Measurements from ENCODE around the gene C1GALT1C1L. TPM values are rescaled to one million over a fixed set of nuclear protein-coding genes. Genes with fewer than 3 reads are reported as not detected.
"Not testable (repeated sequence)": the region's sequence is repeated elsewhere in the genome, so short reads cannot be mapped to it uniquely, and the experiment has no call there.

Gene C1GALT1C1L
- total RNA-seq (2014; rRNA removed; shearing (Covaris generic)) = 1.3 and 2.0 TPM in 2 replicates
- polyA plus RNA-seq (2014; cell fraction: nucleus; rRNA removed) = not detected in 2 replicates

DNA sequence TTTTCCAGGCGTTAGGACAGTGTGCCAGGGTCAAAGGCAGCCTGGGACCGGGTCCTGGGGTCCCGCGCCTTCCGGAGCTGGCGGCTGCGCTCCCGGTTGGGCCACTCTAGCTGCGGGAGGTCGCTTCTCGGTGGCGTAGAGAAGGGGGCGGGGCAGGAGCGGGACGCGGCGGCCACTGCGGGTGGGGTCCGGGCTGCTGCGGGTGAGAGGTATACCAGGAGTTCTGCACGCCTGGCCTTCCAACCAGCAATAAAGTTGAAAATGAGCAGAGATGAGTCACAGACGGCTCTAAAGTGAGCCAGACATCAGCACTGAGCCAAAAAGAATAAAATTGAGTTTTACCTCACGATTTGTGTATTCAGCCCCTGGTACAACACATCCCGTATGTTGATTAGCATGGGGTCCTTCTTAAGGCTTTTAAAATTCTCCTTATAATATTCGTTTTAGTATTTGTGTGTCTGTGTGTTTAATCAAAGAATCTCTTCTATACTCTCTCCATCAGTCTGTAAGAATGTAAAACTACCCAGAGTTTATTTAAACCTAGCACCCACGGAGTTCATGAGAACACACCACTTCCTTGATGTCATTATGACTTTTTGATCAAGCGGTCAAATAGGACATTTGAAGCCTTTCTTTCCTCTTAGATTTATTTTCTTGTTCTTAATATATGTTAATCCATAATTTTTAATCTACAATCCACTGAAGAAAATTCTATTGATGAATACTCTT is at the start of gene C1GALT1C1L:
TSS of gene C1GALT1C1L (minus strand) at position 108 of the 729 bp plus-strand sequence. CDS start at position 1, 107 bp downstream.
- peak; percentile 40 for DNase-seq (ENCODE audit: extremely low read depth, low read depth)

DNA sequence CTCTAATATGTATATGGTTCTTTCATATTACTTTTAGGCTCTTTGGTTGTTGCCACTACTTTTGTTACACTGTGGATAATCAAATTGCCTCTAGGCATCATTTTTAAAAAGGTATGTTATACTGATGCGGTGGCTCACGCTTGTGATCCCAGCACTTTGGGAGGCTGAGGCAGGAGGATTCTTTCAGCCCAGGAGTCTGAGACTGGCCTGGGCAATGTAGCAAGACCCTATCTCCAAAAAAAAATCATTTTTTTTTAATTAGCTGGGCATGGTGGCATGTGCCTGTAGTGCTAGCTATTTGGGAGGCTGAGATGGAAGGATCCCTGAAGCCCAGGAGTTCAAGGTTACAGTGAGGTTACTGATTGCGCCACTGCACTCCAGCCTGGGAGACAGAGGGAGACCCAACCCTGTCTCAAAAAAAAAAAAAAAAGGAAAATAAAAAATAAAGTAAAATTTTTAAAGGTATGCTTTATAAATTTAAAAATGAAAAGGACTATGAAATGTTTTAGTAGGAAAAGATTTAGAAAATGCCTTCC is 49.5 kb upstream of the C1GALT1C1L start:
- no peak for DNase-seq (ENCODE audit: extremely low read depth, low read depth)

DNA sequence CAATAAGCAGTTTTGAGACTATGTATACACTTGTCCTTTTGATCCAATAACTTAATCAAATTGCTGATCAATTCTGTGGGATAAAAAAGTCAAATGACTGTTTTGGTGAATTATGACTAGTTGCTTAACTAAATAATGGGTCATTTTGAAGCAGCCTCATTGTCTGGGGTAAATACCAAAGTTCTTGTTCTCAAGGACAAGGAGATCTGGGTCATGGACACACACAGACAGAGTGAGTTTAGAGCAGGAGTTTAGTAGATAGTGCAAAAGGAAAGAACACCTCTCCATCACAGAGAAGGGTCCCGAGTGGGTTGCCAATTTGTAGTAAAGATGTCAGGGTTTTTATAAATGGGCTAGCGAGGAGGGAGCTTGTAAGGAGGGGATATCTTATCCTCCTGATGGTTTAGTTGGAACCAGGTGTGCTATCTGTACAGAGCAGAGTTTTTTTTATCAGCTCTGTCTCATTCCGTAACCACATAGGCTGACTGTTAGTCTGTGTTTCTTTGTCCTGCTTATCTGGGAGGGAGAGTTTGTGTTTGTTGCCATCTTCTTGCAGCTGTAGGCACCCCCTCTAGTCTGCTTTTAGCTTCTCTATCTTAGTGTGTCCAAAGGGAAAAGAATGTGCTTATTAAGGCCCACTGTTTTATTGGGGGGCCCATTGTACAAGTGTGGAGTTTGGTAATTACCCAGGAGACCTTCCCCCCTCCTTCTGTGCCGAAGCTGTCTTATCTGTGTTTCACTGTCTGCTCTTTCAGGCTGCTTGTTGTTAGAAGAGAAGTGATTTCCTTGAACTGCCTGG is 48.7 kb upstream of the C1GALT1C1L start:
- DNase-seq (ENCODE audit: extremely low read depth, low read depth) = no peak

- DNase-seq (ENCODE audit: extremely low read depth, low read depth) = no peak
Measured at GRCh38 chr2:43718530-43719124, 42.4 kb upstream of the C1GALT1C1L start.

GRCh38 chr2:43717322-43717721 is 41.1 kb upstream of the C1GALT1C1L start:
- no peak for DNase-seq (ENCODE audit: extremely low read depth, low read depth)

- DNase-seq (ENCODE audit: extremely low read depth, low read depth) = no peak
Measured at GRCh38 chr2:43715300-43716098, 39.3 kb upstream of the C1GALT1C1L start.

- no peak for DNase-seq (ENCODE audit: extremely low read depth, low read depth)
Measured at GRCh38 chr2:43714164-43714563, 37.9 kb upstream of the C1GALT1C1L start.

DNA sequence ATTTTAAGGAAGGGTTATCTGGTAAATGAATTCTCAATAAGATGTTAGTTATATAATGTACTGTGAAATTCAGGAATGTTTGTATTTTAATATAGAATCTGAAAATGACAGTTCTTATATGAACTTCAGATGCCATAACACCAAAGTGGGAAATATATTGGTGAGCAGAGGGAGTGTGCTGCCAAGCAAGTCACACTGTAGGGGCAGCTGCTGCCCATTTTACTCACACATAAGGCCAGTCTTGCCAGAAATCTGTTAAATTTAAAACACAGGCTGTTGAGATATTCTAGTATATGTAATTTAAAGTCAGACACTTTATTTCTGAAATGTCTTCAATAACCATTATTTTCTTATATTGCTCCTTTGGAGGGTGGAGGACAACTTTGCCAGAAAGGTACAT is 34.6 kb upstream of the C1GALT1C1L start:
- no peak for DNase-seq (ENCODE audit: extremely low read depth, low read depth)

DNA sequence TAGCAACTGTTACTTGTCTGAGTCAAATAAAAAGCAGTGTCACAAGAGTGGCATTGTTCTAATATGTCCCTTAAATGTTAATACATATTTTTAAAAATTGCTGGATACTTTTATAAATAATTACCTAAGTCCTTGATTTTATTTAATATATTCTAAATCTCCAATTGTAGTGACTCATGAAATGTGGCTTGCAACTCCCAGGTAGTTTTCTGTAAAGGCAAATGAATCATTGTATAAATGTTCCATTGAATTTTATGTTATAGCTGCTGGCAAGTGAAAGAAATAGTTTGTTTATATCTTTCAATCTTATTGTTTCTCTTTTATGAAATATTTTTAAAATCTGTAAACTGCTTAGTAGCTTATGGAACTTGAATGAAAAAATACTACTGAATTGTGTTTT is 32.7 kb upstream of the C1GALT1C1L start:
- no peak for DNase-seq (ENCODE audit: extremely low read depth, low read depth)

DNA sequence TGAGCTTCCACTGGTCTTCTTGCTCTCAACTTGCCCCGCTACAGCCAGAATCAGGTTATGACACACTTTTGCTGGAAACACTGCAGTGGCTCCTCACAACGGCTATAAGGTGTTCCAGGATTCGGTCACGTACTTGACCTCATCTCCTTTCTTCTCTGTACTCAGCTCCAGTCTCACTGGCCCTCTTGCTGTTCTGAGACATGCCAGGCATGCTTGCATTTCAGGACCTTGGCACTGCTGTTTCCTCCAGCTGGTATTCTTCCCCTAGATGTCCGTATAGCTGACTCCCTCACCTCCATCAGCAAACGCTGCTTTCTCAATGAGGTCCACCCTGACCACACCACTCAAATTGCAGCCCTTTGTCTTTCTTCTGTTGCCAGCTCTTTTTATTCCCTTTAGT is 31.9 kb upstream of the C1GALT1C1L start:
- DNase-seq (ENCODE audit: extremely low read depth, low read depth) = no peak

GRCh38 chr2:43707255-43708015 is 31.2 kb upstream of the C1GALT1C1L start:
- peak; percentile 55 for DNase-seq (ENCODE audit: extremely low read depth, low read depth)

DNA sequence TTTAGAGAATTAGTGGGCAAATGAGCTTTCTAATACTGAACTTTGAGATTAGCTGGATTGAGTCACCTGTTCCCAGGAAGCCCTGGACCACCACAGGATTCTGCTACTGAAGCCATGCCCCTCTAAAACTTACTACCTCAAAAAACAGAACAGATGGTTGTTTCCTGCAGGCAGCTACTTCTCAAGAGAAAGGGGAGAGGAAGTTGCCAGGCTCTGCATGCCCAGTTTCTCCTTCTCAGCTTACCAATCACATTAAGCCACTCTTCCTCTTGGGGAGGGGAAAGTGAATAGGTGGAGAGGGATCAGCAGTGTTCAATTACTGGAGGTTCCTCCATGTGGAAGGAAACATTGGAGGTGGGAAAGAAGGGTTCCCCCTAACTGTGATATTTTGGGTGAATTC is 24.9 kb upstream of the C1GALT1C1L start:
- no peak for DNase-seq (ENCODE audit: extremely low read depth, low read depth)

DNA sequence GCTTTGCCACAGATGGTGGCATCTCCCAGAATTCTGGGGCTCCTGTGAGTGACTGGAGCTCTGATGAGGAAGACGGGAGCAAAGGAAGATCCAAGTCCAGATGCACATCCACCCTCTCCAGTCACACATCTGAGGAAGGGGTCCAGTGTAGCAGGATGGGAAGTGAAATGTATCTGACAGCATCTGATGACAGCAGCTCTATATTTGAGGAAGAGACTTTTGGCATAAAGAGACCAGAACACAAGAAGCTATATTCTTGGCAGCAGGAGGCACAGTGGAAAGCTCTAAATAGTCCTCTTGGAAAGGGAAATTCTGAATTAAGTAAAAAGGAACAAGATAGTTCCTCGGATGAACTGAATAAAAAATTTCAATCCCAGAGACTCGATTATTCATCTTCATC is 23.5 kb upstream of the C1GALT1C1L start:
- no peak for DNase-seq (ENCODE audit: extremely low read depth, low read depth)

GRCh38 chr2:43698140-43698539 is 21.9 kb upstream of the C1GALT1C1L start:
- DNase-seq (ENCODE audit: extremely low read depth, low read depth) = not testable (repeated sequence)

DNA sequence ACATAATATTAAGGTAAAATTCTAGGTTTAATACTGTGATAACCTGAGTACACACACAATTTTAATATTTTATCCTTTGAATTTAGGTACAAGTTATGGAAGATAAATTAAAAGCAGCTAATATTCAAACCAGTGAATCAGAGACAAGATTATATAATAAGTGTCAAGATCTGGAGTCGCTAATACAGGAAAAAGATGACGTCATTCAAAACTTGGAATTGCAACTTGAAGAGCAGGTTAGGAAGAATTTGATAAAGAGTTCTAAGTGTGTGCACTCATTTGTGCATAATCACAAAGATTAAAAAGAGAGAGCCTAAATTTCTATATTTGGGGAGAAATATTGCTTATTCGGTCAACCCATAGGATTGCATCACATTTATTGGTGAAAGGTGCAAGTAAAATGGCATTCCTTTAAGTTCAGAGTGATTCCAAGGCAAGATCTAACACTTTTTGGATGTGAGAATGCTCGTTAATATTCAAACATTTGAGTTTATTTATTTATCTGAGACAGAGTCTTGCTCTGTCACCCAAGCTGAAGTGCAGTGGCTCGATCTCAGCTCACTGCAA is 16.3 kb upstream of the C1GALT1C1L start:
- DNase-seq (ENCODE audit: extremely low read depth, low read depth) = no peak

GRCh38 chr2:43689999-43690398 is 13.8 kb upstream of the C1GALT1C1L start:
- no peak for DNase-seq (ENCODE audit: extremely low read depth, low read depth)

DNA sequence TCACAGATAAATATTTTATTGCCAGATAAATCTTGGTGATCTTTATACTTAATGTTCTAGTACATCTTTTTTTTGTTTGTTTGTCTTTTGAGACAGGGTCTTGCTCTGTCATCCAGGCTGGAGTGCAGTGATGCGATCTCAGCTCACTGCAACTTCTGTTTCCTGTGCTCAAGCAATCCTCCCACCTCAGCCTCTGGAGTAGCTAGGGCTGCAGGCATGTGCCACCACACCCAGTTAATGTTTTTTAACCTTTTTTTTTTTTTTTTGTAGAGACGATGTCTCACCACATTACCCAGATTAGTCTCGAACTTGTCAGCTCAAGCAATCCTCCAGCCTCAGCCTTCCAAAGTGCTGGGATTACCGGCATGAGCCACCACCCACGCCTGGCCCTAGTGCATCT is 9.1 kb upstream of the C1GALT1C1L start:
- no peak for DNase-seq (ENCODE audit: extremely low read depth, low read depth)

- DNase-seq (ENCODE audit: extremely low read depth, low read depth) = not testable (repeated sequence)
Measured at GRCh38 chr2:43677783-43678182, 1.6 kb upstream of the C1GALT1C1L start.

DNA sequence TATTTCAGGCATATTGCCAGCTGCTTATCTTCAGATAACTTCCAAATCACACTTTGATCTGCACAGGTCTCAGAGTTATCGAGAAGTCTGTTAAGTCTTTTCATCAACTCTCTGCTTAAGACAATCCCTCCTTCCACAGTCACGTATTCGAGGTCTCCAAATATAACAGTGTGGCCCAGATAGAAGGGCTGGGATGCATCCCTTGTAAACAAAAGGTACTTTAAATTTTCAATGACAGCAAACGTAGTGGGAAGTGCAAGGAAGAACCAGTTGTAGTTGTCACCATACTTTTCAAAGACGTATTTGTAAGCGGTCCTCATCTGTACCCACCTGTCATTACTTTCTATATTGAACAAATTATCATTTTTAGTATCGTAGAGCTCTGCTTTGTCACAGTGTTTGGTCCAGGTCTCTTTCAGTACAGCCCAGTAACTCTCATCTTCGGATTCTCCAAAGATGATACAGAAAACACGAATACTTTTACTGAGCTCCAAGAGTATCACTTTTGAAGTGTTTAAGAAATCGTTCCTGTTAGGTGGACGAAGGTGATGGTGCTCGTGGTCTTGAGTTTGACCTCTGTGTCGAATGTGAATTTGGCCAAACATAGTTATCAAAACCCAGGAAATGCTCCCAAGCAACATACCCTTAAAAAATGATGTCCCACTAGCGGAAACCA is 445 bp downstream of the C1GALT1C1L start:
- no peak for DNase-seq (ENCODE audit: extremely low read depth, low read depth)

Measured in NCI-H460 (cell line).